ENCODE data around the gene AMPD3. TPM values are rescaled to one million over a fixed set of nuclear protein-coding genes. Genes with fewer than 3 reads are reported as not detected.
A peak's percentile ranks its signal among the peaks of the same experiment; 100 is the strongest.

AMPD3 gene
- total RNA-seq, 1 experiment from 2014 or later: 12.5 TPM

GRCh38 chr11:10490032-10490397, 35.0 kb downstream of the AMPD3 start:
- Histone ChIP-seq H3K4me3 (ENCODE audit: low read depth in 2 of 2, low read length in 2 of 2) (no peak overlapping the region), H3K9me3 (ENCODE audit: control insufficient read depth, insufficient read depth, low read depth, low read length) (no peaks in the 10 kb centered on the region), H3K36me3 (ENCODE audit: control insufficient read depth, insufficient read depth, low read length) (no peaks in the 10 kb centered on the region), H3K27ac (ENCODE audit: low read length) (no peak overlapping the region), H3K27me3 (ENCODE audit: control insufficient read depth, insufficient read depth, low read length) (no peaks in the 10 kb centered on the region), H3K4me1 (ENCODE audit: control insufficient read depth, insufficient read depth, low read length) (peaks cover 6% of the 10 kb centered on the region; the same call in 1 of the 2 replicates)
- TF ChIP-seq CTCF (IDR thresholded peaks at IDR 0.05) (no peak), SIN3A (IDR thresholded peaks at IDR 0.05; ENCODE audit: borderline replicate concordance, insufficient read depth, low read depth, low read length) (no peak), TCF7L2 (IDR thresholded peaks at IDR 0.05; ENCODE audit: low read depth, low read length) (no peak), REST (IDR thresholded peaks at IDR 0.05; ENCODE audit: insufficient read depth in 1 of 2, low read depth in 2 of 2, low read length in 1 of 2) (no peak), POLR2AphosphoS5 (IDR thresholded peaks at IDR 0.05; ENCODE audit: low read depth, low read length) (no peak)
- in situ Hi-C loops (cut with HindIII; ENCODE audit: low pct_unique_long_range_greater_than_20kb, low sequenced_read_pairs): no loop called here
- no TSS peak for BruUV-seq (replicated peaks)
- intact Hi-C loops (cut with micrococcal nuclease; ENCODE audit: unreplicated experiment): no loop called here
- CTCF ChIA-PET: no interaction called here
- no peak for DNase-seq (ENCODE audit: low read depth, low spot score)
- 0 out of 2 replicates have a peak, but pooled peaks have one; percentile 4 for ATAC-seq
- POLR2A ChIA-PET: no interaction called here

- intact Hi-C loops (cut with micrococcal nuclease; ENCODE audit: unreplicated experiment): no loop called here
- DNase-seq (ENCODE audit: low read depth, low spot score) (peak; percentile 99), ATAC-seq (peak; percentile 93)
- TF ChIP-seq REST (IDR thresholded peaks at IDR 0.05; ENCODE audit: insufficient read depth in 1 of 2, low read depth in 2 of 2, low read length in 1 of 2) (no peak), POLR2AphosphoS5 (IDR thresholded peaks at IDR 0.05; ENCODE audit: low read depth, low read length) (no peak), CTCF (IDR thresholded peaks at IDR 0.05) (no peak), TCF7L2 (IDR thresholded peaks at IDR 0.05; ENCODE audit: low read depth, low read length) (no peak), SIN3A (IDR thresholded peaks at IDR 0.05; ENCODE audit: borderline replicate concordance, insufficient read depth, low read depth, low read length) (no peak)
- no peaks in the 10 kb centered on the region for H3K9me3 ChIP-seq (ENCODE audit: control insufficient read depth, insufficient read depth, low read depth, low read length)
- no peak overlapping the region for H3K27ac ChIP-seq (ENCODE audit: low read length)
- no TSS peak for BruUV-seq (replicated peaks)
- no peaks in the 10 kb centered on the region for H3K36me3 ChIP-seq (ENCODE audit: control insufficient read depth, insufficient read depth, low read length)
- ChIA-PET CTCF (no interaction called here), POLR2A (no interaction called here)
- in situ Hi-C loops (cut with HindIII; ENCODE audit: low pct_unique_long_range_greater_than_20kb, low sequenced_read_pairs): no loop called here
- peaks cover 6% of the 10 kb centered on the region; the same call in 1 of the 2 replicates for H3K4me1 ChIP-seq (ENCODE audit: control insufficient read depth, insufficient read depth, low read length)
- H3K27me3 ChIP-seq (ENCODE audit: control insufficient read depth, insufficient read depth, low read length): no peaks in the 10 kb centered on the region
- H3K4me3 ChIP-seq (ENCODE audit: low read depth in 2 of 2, low read length in 2 of 2): no peak overlapping the region
These were observed 35.6 kb downstream of the AMPD3 start for GRCh38 chr11:10490398-10491241.

Measured in Panc1 (cell line).